MM.1S (cell line): ENCODE results near the gene ALPP.

Experiments used
- EZH2 ChIP-seq: fragments of 300-600 bp; sonication (generic); optimal IDR thresholded peaks from 2 replicates; pipeline ENCODE3; 2017; ENCODE audit warnings: low read depth, mild to moderate bottlenecking, antibody characterized with exemption, low read length, mixed read lengths
- EZH2phosphoT487 ChIP-seq: fragments of 300-600 bp; sonication (generic); IDR thresholded peaks from 2 replicates; pipeline ENCODE4 v1.6.1; 2018; ENCODE audit warnings: antibody characterized with exemption, low read length
- TF ChIP-seq, protein P1 (sequence below): fragments of 300-600 bp; sonication (generic); IDR thresholded peaks from 2 replicates; pipeline ENCODE4 v1.5.1; 2016; ENCODE audit warnings: antibody characterized with exemption, low read length, mixed read lengths

DNA sequence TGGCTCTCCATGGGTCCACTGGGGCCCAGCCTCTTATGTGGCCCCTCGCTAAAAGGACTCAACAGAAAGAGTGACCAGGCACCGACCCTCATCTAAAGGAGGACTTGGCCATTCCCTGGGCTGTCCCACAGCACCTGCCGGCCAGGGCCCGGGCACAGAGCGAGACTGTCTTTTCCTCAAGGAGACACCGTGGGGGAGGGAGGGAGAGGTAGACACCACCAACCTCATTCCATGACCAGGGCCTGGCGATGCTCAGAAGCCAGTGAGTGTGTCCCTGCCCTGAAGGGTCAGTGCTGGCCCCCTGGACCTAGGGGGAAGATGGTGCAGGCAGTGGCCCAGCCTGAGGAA lies 39.8 kb upstream of the ALPP start:
- TF ChIP-seq EZH2phosphoT487 (no peak), EZH2 (no peak)
- TF ChIP-seq, protein P1, sequence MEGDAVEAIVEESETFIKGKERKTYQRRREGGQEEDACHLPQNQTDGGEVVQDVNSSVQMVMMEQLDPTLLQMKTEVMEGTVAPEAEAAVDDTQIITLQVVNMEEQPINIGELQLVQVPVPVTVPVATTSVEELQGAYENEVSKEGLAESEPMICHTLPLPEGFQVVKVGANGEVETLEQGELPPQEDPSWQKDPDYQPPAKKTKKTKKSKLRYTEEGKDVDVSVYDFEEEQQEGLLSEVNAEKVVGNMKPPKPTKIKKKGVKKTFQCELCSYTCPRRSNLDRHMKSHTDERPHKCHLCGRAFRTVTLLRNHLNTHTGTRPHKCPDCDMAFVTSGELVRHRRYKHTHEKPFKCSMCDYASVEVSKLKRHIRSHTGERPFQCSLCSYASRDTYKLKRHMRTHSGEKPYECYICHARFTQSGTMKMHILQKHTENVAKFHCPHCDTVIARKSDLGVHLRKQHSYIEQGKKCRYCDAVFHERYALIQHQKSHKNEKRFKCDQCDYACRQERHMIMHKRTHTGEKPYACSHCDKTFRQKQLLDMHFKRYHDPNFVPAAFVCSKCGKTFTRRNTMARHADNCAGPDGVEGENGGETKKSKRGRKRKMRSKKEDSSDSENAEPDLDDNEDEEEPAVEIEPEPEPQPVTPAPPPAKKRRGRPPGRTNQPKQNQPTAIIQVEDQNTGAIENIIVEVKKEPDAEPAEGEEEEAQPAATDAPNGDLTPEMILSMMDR: no peak
